Measurements from ENCODE around the gene MC3R.

The MC3R gene

GRCh38 chr20:56249244-56249955 lies 868 bp downstream of the MC3R start:
- in situ Hi-C loops (cut with HindIII; ENCODE audit: low sequenced_read_pairs), result no loop called here

- in situ Hi-C loops (cut with HindIII; ENCODE audit: low sequenced_read_pairs), result no loop called here
These were observed 1.4 kb downstream of the MC3R start for GRCh38 chr20:56249956-56250355.

GRCh38 chr20:56257604-56258003 lies 9.1 kb downstream of the MC3R start:
- in situ Hi-C loops (cut with HindIII; ENCODE audit: low sequenced_read_pairs), result no loop called here

- in situ Hi-C loops (cut with HindIII; ENCODE audit: low sequenced_read_pairs), result no loop called here
These were observed 11.4 kb downstream of the MC3R start for GRCh38 chr20:56259948-56260347.

- in situ Hi-C loops (cut with HindIII; ENCODE audit: low sequenced_read_pairs), result no loop called here
These were observed 20.0 kb downstream of the MC3R start for GRCh38 chr20:56268536-56268935.

- in situ Hi-C loops (cut with HindIII; ENCODE audit: low sequenced_read_pairs), result no loop called here
These were observed 23.4 kb downstream of the MC3R start for GRCh38 chr20:56271974-56272373.

GRCh38 chr20:56273491-56273890 lies 25.0 kb downstream of the MC3R start:
- in situ Hi-C loops (cut with HindIII; ENCODE audit: low sequenced_read_pairs), result no loop called here

- in situ Hi-C loops (cut with HindIII; ENCODE audit: low sequenced_read_pairs), result no loop called here
These were observed 25.6 kb downstream of the MC3R start for GRCh38 chr20:56274156-56274555.

- in situ Hi-C loops (cut with HindIII; ENCODE audit: low sequenced_read_pairs), result no loop called here
These were observed 29.7 kb downstream of the MC3R start for GRCh38 chr20:56278196-56278595.

- in situ Hi-C loops (cut with HindIII; ENCODE audit: low sequenced_read_pairs), result no loop called here
These were observed 37.0 kb downstream of the MC3R start for GRCh38 chr20:56285496-56285895.

GRCh38 chr20:56289652-56290051 lies 41.1 kb downstream of the MC3R start:
- in situ Hi-C loops (cut with HindIII; ENCODE audit: low sequenced_read_pairs), result loop anchor here (5.0 kb wide), 1 partner anchor 43 kb away; no protein-coding TSS in a partner anchor

- in situ Hi-C loops (cut with HindIII; ENCODE audit: low sequenced_read_pairs), result no loop called here
These were observed 50.8 kb downstream of the MC3R start for GRCh38 chr20:56299362-56299761.

Data from DLD1 (cell line).